GM19397 (cell line): Measurements from ENCODE around the gene CFLAR.
"Not testable (repeated sequence)": the region's sequence is repeated elsewhere in the genome, so short reads cannot be mapped to it uniquely, and the experiment has no call there.

Source experiments
- ATAC-seq: cut with Tn5 transposase; IDR thresholded peaks from one replicate; pipeline ENCODE4 v1.9.1; 2021; ENCODE audit warnings: mild to moderate bottlenecking, moderate library complexity; ENCODE audit not compliant: unreplicated experiment

CFLAR gene

GRCh38 chr2:201144101-201145051, 28.4 kb downstream of the CFLAR start:
- no peak for ATAC-seq

GRCh38 chr2:201148434-201148990, 32.5 kb downstream of the CFLAR start:
- ATAC-seq: no peak

GRCh38 chr2:201149064-201149820, 33.3 kb downstream of the CFLAR start:
- no peak for ATAC-seq

- not testable (repeated sequence) for ATAC-seq
Observed at GRCh38 chr2:201149821-201150165, 33.8 kb downstream of the CFLAR start.

GRCh38 chr2:201150454-201151020, 34.6 kb downstream of the CFLAR start:
- no peak for ATAC-seq

GRCh38 chr2:201151127-201151981, 35.4 kb downstream of the CFLAR start:
- no peak for ATAC-seq

GRCh38 chr2:201152517-201152916, 36.6 kb downstream of the CFLAR start:
- no peak for ATAC-seq

- ATAC-seq: no peak
Observed at GRCh38 chr2:201152999-201153815, 37.2 kb downstream of the CFLAR start.

GRCh38 chr2:201154615-201155399, 38.8 kb downstream of the CFLAR start:
- ATAC-seq: no peak

- no peak for ATAC-seq
Observed at GRCh38 chr2:201156036-201156435, 40.1 kb downstream of the CFLAR start.

GRCh38 chr2:201156640-201157039, 40.7 kb downstream of the CFLAR start:
- no peak for ATAC-seq

- peak; percentile 19 for ATAC-seq
Observed at GRCh38 chr2:201157694-201158093, 41.7 kb downstream of the CFLAR start.

GRCh38 chr2:201158111-201158929, 42.4 kb downstream of the CFLAR start:
- peak; percentile 85 for ATAC-seq

GRCh38 chr2:201164166-201164565, 48.2 kb downstream of the CFLAR start:
- no peak for ATAC-seq

- ATAC-seq: no peak
Observed at GRCh38 chr2:201167546-201167945, 51.6 kb downstream of the CFLAR start.

GRCh38 chr2:201168496-201168895, 52.5 kb downstream of the CFLAR start:
- not testable (repeated sequence) for ATAC-seq

- ATAC-seq: no peak
Observed at GRCh38 chr2:201171259-201171814, 55.4 kb downstream of the CFLAR start.

GRCh38 chr2:201172279-201172678, 56.3 kb downstream of the CFLAR start:
- ATAC-seq: no peak
